Epithelial cell of proximal tubule (primary cell): ENCODE results near the gene LRRTM3. TPM values are rescaled to one million over a fixed set of nuclear protein-coding genes. Genes with fewer than 3 reads are reported as not detected.

Experiments
- DNase-seq: peaks from one replicate; pipeline ENCODE4 v3.0.0-alpha.2; 2011; ENCODE audit warnings: low read depth
- H3K4me3 ChIP-seq: 2 replicates; pipeline ENCODE4 v1.5.1; 2011; ENCODE audit warnings: low read depth, mild to moderate bottlenecking, low read length
- CTCF ChIP-seq: conservative IDR thresholded peaks from 2 replicates; pipeline ENCODE4 v1.5.1; 2012; ENCODE audit warnings: low read depth, mild to moderate bottlenecking, low read length
- total RNA-seq: library from RNA; depleted of rRNA; stranded (reverse); fragments of >200 nt; gene quantifications from 2 replicates; pipeline ENCODE4 v1.2.3, GENCODE V29; 2015

LRRTM3 gene
- total RNA-seq, 1 donor from 2014 or later: 0.06 TPM

GRCh38 chr10:67036808-67037207 lies 111.0 kb downstream of the LRRTM3 start:
- H3K4me3 ChIP-seq: no peak overlapping the region
- TF ChIP-seq CTCF: no peak
- DNase-seq: no peak

- no peak for DNase-seq
- no peak for TF ChIP-seq CTCF
Measured at GRCh38 chr10:67043041-67043440, 117.2 kb downstream of the LRRTM3 start.

GRCh38 chr10:67045404-67045803 lies 119.6 kb downstream of the LRRTM3 start:
- H3K4me3 ChIP-seq: no peak overlapping the region
- DNase-seq: no peak
- TF ChIP-seq CTCF: no peak

More at GRCh38 chr10:67043041-67043440, 117.2 kb downstream of the LRRTM3 start:
- no peak overlapping the region for H3K4me3 ChIP-seq

- TF ChIP-seq CTCF: no peak
- H3K4me3 ChIP-seq: no peak overlapping the region
- DNase-seq: no peak
Measured at GRCh38 chr10:67046507-67046906, 120.7 kb downstream of the LRRTM3 start.

GRCh38 chr10:67049988-67050387 lies 124.2 kb downstream of the LRRTM3 start:
- no peak overlapping the region for H3K4me3 ChIP-seq
- no peak for TF ChIP-seq CTCF
- no peak for DNase-seq

GRCh38 chr10:67050415-67050814 lies 124.6 kb downstream of the LRRTM3 start:
- DNase-seq: no peak
- H3K4me3 ChIP-seq: no peak overlapping the region
- no peak for TF ChIP-seq CTCF

- no peak overlapping the region for H3K4me3 ChIP-seq
- no peak for TF ChIP-seq CTCF
- DNase-seq: no peak
Measured at GRCh38 chr10:67072654-67073053, 146.8 kb downstream of the LRRTM3 start.
